ENCODE results near the gene INPP5D. TPM values are rescaled to one million over a fixed set of nuclear protein-coding genes. Genes with fewer than 3 reads are reported as not detected.

Gene INPP5D
- total RNA-seq, 1 donor: 302 TPM

GRCh38 chr2:233068762-233069418, 8.7 kb downstream of the INPP5D start:
- DNase-seq (ENCODE audit: low read depth in 2 of 3, low spot score in 2 of 3): no peak

- no peak for DNase-seq (ENCODE audit: low read depth in 2 of 3, low spot score in 2 of 3)
Measured at GRCh38 chr2:233072838-233073237, 12.7 kb downstream of the INPP5D start.

GRCh38 chr2:233074106-233074505, 14.0 kb downstream of the INPP5D start:
- DNase-seq (ENCODE audit: low read depth in 2 of 3, low spot score in 2 of 3): no peak

GRCh38 chr2:233075141-233075965, 15.2 kb downstream of the INPP5D start:
- DNase-seq (ENCODE audit: low read depth in 2 of 3, low spot score in 2 of 3): no peak

GRCh38 chr2:233075966-233076339, 15.8 kb downstream of the INPP5D start:
- peak in 1 of 3 donors; percentile 51 for DNase-seq (ENCODE audit: low read depth in 2 of 3, low spot score in 2 of 3)

GRCh38 chr2:233076749-233077148, 16.6 kb downstream of the INPP5D start:
- DNase-seq (ENCODE audit: low read depth in 2 of 3, low spot score in 2 of 3): peak in 1 of 3 donors; percentile 27

- no peak for DNase-seq (ENCODE audit: low read depth in 2 of 3, low spot score in 2 of 3)
Measured at GRCh38 chr2:233079473-233079877, 19.3 kb downstream of the INPP5D start.

- peak in 1 of 3 donors; percentile 28 for DNase-seq (ENCODE audit: low read depth in 2 of 3, low spot score in 2 of 3)
Measured at GRCh38 chr2:233079953-233080835, 20.1 kb downstream of the INPP5D start.

- DNase-seq (ENCODE audit: low read depth in 2 of 3, low spot score in 2 of 3): no peak
Measured at GRCh38 chr2:233080836-233081229, 20.7 kb downstream of the INPP5D start.

- peak in 1 of 3 donors; percentile 45 for DNase-seq (ENCODE audit: low read depth in 2 of 3, low spot score in 2 of 3)
Measured at GRCh38 chr2:233081232-233081730, 21.1 kb downstream of the INPP5D start.

- DNase-seq (ENCODE audit: low read depth in 2 of 3, low spot score in 2 of 3): peak in 1 of 3 donors; percentile 21
Measured at GRCh38 chr2:233081731-233082221, 21.6 kb downstream of the INPP5D start.

- peak in 1 of 3 donors; percentile 70 for DNase-seq (ENCODE audit: low read depth in 2 of 3, low spot score in 2 of 3)
Measured at GRCh38 chr2:233082222-233082930, 22.2 kb downstream of the INPP5D start.

- DNase-seq (ENCODE audit: low read depth in 2 of 3, low spot score in 2 of 3): peak in 1 of 3 donors; percentile 24
Measured at GRCh38 chr2:233082931-233083755, 23.0 kb downstream of the INPP5D start.

GRCh38 chr2:233083782-233084181, 23.6 kb downstream of the INPP5D start:
- DNase-seq (ENCODE audit: low read depth in 2 of 3, low spot score in 2 of 3): no peak

GRCh38 chr2:233084488-233084887, 24.3 kb downstream of the INPP5D start:
- peak in 2 of 3 donors; percentile 73 to 91 for DNase-seq (ENCODE audit: low read depth in 2 of 3, low spot score in 2 of 3)

GRCh38 chr2:233085037-233085838, 25.1 kb downstream of the INPP5D start:
- no peak for DNase-seq (ENCODE audit: low read depth in 2 of 3, low spot score in 2 of 3)

- DNase-seq (ENCODE audit: low read depth in 2 of 3, low spot score in 2 of 3): no peak
Measured at GRCh38 chr2:233085839-233086150, 25.7 kb downstream of the INPP5D start.

GRCh38 chr2:233087713-233088112, 27.6 kb downstream of the INPP5D start:
- DNase-seq (ENCODE audit: low read depth in 2 of 3, low spot score in 2 of 3): no peak

GRCh38 chr2:233088972-233089345, 28.8 kb downstream of the INPP5D start:
- DNase-seq (ENCODE audit: low read depth in 2 of 3, low spot score in 2 of 3): no peak

Measured in hematopoietic multipotent progenitor cell (in vitro differentiated cells).